Heart left ventricle (tissue), 13 donors: ENCODE measurements around the gene ST3GAL6.

ENCODE experiments used
- POLR2A ChIP-seq, 2 donors: fragments of 450-650 bp; IDR thresholded peaks; one replicate each; pipeline ENCODE4 v1.6.1; 2017; ENCODE audit warnings: antibody characterized with exemption in 2 of 2, mild to moderate bottlenecking in 2 of 2, moderate library complexity in 2 of 2
- TF ChIP-seq, protein P1 (sequence below), 12 donors: fragments of 200-600 bp; sonication (generic) in 4 of 12; IDR thresholded peaks; one replicate each; pipeline versions ENCODE4 v1.5.0 to v1.8.0; 2018 to 2022; ENCODE audit warnings: antibody characterized with exemption in 12 of 12, mild to moderate bottlenecking in 5 of 12
- donor health status: ischemic (EF 13 %, LVEDD 7.1; RV severe dilation, severe dysfunction).
- donor health status: DM: no; HTN: yes; CAD: no.
- donor health status: DM: no; HTN: no; CAD: no.
- donor health status: ischemic (EF 25% LVEDD 6.9; RV normal size, moderate dysfunction).
- donor health status: ischemic (EF 25% LVEDD 5.7; RV mildly dilated, moderate dysfunction).
- donor health status: ischemic (EF 35%, LVEDD 5.7; RV mildly dilated, moderate dysfunction).
- donor health status: nonischemic (EF 11% LVEDD 7.7; RV severe dilation, severe dysfunction).
- donor health status: DM: yes; HTN: yes; CAD: no.
- donor health status: PGD.
- donor health status: ischemic (EF 29% LVEDD 5.4; RV normal size, mild dysfunction).
- donor health status: nonischemic (EF 23%, LVEDD 6.1; RV moderate dilation, normal function).

DNA sequence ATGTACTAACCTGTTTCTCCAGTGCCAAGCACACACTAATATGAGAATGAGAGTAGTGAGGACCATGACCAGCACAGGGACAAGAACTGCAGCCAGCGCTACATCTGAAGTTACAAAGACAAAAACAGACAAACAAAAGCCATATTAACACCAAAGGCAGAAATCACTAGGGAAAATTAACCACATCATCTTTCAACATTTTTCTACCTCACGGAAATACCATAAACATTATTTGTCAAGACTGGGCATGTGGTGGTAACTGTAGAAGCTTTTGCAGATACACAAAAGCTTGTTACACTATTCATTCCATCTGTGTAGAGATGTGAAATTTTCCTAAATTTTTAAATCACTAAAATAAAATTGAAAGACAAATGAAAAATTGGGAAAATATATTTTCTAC is 44.9 kb downstream of the ST3GAL6 start:
- TF ChIP-seq, protein P1, sequence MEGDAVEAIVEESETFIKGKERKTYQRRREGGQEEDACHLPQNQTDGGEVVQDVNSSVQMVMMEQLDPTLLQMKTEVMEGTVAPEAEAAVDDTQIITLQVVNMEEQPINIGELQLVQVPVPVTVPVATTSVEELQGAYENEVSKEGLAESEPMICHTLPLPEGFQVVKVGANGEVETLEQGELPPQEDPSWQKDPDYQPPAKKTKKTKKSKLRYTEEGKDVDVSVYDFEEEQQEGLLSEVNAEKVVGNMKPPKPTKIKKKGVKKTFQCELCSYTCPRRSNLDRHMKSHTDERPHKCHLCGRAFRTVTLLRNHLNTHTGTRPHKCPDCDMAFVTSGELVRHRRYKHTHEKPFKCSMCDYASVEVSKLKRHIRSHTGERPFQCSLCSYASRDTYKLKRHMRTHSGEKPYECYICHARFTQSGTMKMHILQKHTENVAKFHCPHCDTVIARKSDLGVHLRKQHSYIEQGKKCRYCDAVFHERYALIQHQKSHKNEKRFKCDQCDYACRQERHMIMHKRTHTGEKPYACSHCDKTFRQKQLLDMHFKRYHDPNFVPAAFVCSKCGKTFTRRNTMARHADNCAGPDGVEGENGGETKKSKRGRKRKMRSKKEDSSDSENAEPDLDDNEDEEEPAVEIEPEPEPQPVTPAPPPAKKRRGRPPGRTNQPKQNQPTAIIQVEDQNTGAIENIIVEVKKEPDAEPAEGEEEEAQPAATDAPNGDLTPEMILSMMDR (IDR thresholded peaks at IDR 0.05) = no peak
- TF ChIP-seq POLR2A (IDR thresholded peaks at IDR 0.05) = no peak
